Measurements from ENCODE around the gene OR6B1. TPM values are rescaled to one million over a fixed set of nuclear protein-coding genes. Genes with fewer than 3 reads are reported as not detected.
"Not testable (repeated sequence)": the region's sequence is repeated elsewhere in the genome, so short reads cannot be mapped to it uniquely, and the experiment has no call there.

Gene OR6B1
- total RNA-seq, 2 experiments from 2014 or later: not detected

DNA sequence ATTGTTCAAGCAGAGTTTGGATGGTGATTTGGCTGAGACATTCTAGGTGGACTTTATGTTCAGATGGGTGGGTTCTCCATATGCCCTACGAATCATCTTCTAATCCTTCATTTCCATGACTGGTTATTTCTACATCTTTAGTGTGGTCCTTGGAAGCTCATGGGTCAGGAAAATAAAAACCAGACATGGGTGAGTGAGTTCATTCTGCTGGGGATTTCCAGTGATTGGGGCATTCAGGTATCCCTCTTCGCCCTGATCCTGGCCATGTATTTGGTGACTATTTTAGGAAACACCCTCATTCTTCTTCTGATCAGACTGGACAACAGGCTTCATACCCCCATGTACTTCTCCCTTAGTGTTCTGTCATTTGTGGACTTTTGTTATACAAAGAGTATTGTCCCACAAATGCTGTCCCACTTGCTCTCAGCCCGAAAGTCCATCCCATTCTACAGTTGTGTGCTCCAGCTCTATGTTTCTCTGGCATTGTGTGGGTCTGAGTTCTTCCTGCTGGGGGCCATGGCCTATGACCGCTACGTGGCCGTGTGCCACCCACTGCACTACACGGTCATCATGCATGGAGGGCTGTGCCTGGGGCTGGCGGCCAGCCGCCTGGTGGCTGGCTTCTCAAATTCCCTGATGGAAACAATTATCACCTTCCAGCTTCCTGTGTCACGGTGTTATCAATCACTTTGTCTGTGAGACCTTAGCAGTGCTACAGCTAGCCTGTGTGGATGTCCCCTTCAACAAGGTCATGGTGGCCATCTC is 19.2 kb upstream of the OR6B1 start:
- Mint-ChIP-seq H3K4me1 (no peaks in the 10 kb centered on the region), H3K27me3 (no peaks in the 10 kb centered on the region), H3K4me3 (no peak overlapping the region), H3K9me3 (no peaks in the 10 kb centered on the region), H3K36me3 (no peaks in the 10 kb centered on the region), H3K27ac (no peak overlapping the region)
- POLR2A ChIA-PET: no interaction called here
- no peak for DNase-seq
- no peak for ATAC-seq (ENCODE audit: low read depth)

DNA sequence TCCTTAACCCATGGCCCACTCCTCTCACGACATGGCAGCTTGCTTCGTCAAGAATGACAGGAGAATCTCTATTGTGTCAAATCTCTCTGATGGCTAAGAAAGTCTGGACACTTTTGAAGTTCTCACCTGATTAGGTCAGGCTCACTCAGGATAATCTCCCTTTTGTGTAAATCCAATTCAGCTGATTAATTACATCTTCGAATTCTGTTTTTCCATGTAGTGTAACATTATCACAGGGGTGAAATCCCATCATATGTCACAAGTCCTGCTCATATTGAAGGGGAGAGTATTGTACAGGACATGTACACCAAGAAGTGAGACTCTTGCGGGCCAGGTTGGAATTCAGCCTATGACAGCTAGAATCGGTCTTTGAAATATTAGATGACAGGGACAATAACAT is 16.2 kb upstream of the OR6B1 start:
- ATAC-seq (ENCODE audit: low read depth) (no peak), DNase-seq (no peak)
- Mint-ChIP-seq H3K27me3 (no peaks in the 10 kb centered on the region), H3K9me3 (no peaks in the 10 kb centered on the region), H3K4me1 (peaks cover 10% of the 10 kb centered on the region), H3K27ac (no peak overlapping the region), H3K36me3 (peaks cover 4% of the 10 kb centered on the region), H3K4me3 (no peak overlapping the region)
- POLR2A ChIA-PET: no interaction called here

DNA sequence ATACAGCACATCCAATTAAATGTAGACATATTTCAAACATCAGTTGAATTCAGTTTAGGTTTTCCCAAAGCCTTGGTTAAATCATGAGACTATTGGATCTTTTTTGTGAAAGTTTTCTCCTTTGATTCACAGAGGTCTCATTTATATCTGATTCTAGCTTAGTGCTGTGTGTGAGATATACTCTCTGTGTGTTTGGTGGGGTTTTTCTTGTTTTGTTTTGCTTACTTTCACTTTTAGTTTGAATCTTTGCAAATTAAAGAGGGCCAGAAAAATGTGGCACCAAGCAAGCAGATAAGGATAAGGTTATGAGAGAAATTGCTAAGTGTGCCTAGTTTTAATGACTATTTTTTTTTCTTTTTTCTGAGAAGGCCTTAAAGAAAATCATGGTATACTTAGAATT is 12.6 kb upstream of the OR6B1 start:
- Mint-ChIP-seq H3K36me3 (peaks cover 5% of the 10 kb centered on the region), H3K4me1 (peaks cover 10% of the 10 kb centered on the region), H3K27ac (peak overlapping the region; percentile 49), H3K4me3 (peak overlapping the region; percentile 50), H3K9me3 (peaks cover 2% of the 10 kb centered on the region), H3K27me3 (peaks cover 5% of the 10 kb centered on the region)
- POLR2A ChIA-PET: no interaction called here
- ATAC-seq (ENCODE audit: low read depth): peak; percentile 58
- DNase-seq: no peak

DNA sequence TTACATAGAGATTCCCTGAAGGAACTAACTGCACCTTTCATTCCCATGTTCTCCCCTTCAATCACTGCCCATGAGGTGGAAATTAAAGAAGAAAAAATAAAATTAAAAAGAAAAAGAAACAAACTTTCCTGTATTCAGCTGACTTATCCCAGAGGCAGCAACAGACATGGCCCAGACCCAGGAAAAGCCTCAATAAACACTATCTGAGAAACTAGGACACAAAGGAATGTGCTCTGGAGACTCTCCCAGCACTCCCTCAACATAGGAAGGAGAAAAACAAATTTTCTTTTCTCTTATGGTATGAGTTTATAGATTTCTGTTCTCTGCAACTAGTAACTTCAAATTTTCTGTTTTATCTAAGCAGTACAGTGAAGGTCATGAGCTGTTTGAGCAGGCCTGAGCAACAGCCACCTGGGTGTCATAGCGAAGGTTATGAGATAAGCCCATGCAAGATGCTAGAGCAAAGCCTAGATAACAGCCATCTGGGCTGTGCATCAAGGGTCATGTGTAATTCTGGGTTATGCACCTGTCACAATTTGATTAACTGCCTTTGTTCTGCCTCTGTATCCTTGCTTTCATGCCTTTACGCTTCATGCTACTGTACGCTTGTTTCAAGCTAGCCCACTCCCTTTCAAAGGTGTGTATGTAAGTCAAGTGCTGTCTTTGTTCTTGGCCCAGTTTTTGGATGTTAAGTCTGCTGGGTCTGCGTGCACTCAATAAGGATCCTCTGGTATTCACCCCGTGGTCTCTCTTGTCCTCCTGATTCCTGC is 11.0 kb upstream of the OR6B1 start:
- Mint-ChIP-seq H3K36me3 (peaks cover 5% of the 10 kb centered on the region), H3K9me3 (peaks cover 2% of the 10 kb centered on the region), H3K4me1 (peaks cover 10% of the 10 kb centered on the region), H3K27me3 (peaks cover 7% of the 10 kb centered on the region), H3K27ac (no peak overlapping the region), H3K4me3 (no peak overlapping the region)
- ATAC-seq (ENCODE audit: low read depth): no peak
- POLR2A ChIA-PET: no interaction called here
- no peak for DNase-seq

DNA sequence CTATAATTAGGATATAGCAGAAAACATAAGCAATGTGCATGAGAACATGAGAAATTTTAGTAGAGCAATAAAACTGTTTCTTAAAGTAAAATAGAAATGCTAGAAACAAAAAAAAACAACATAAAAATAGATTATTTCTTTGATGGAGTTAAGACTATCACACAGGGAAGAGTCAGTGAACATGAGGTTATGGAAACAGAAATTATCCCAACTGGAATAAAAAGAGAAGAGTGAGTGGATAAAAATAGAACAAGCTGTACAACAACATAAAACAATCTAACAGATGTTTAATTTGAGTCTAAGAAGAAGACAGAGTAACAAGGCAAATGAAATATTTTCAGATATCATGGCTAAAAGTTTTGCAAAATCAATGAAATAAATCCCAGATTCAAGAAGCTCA is 7.5 kb upstream of the OR6B1 start:
- no peak for ATAC-seq (ENCODE audit: low read depth)
- Mint-ChIP-seq H3K27me3 (peaks cover 7% of the 10 kb centered on the region), H3K27ac (no peak overlapping the region), H3K4me3 (no peak overlapping the region), H3K9me3 (peaks cover 2% of the 10 kb centered on the region), H3K4me1 (peaks cover 2% of the 10 kb centered on the region), H3K36me3 (peaks cover 2% of the 10 kb centered on the region)
- POLR2A ChIA-PET: no interaction called here
- DNase-seq: no peak

DNA sequence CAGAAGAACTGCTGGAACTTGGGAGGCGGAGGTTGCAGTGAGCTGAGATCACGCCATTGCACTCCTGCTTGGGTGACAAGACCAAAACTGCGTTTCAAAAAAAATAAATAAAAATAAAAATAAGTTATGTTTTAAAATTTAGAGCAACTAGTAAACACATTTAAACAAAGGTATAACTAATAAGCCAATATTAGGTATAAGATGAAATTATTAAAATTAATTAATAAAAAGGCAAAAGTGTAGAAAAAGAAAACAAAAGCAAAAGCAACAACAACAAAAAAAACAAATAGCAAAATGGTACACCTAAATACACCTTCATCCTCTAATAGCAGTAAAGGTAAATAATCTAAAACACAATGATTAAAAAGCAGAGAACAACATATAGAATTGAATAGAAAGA is 6.2 kb upstream of the OR6B1 start:
- Mint-ChIP-seq H3K27ac (no peak overlapping the region), H3K9me3 (peaks cover 2% of the 10 kb centered on the region), H3K4me3 (no peak overlapping the region), H3K36me3 (peaks cover 2% of the 10 kb centered on the region), H3K27me3 (peaks cover 9% of the 10 kb centered on the region), H3K4me1 (no peaks in the 10 kb centered on the region)
- DNase-seq (no peak), ATAC-seq (ENCODE audit: low read depth) (no peak)
- POLR2A ChIA-PET: no interaction called here

DNA sequence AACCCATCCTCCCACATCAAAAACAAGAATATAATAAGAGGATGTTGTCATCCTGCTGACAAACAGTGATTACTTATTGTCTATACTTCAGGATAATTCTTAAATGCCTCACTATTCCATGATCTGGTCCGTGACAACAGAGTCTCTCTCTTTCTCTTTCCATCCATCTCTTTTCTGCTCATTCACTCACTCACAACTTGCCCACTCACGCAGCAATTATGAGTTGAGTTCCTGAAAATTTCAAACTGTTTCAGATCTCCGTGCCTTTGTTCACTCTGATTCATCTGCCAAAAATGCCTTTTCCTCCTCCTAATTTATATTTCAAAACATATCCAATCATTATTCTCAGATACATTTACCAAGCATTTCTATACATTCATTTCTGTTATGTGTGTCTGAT is 1.4 kb downstream of the OR6B1 start:
- Mint-ChIP-seq H3K9me3 (no peaks in the 10 kb centered on the region), H3K27me3 (peaks cover 8% of the 10 kb centered on the region), H3K4me1 (no peaks in the 10 kb centered on the region), H3K4me3 (no peak overlapping the region), H3K27ac (no peak overlapping the region), H3K36me3 (no peaks in the 10 kb centered on the region)
- ATAC-seq (ENCODE audit: low read depth) (no peak), DNase-seq (no peak)
- POLR2A ChIA-PET: no interaction called here

DNA sequence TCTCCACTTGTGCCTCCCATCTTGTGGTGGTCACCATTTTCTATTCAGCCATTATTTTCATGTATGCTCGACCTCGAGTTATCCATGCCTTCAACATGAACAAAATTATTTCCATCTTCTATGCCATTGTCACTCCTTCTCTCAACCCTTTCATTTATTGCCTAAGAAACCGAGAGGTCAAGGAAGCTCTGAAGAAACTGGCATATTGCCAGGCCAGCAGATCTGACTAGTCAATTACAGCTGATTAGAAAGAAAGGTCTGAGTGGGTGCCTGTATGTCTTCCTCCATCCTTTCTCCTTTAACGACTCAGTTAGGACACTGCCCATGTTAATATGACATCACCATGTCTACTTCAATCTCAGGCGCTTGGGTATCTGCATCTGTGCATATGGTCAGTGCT is 4.6 kb downstream of the OR6B1 start:
- Mint-ChIP-seq H3K27me3 (peaks cover 3% of the 10 kb centered on the region), H3K9me3 (peaks cover 10% of the 10 kb centered on the region), H3K36me3 (no peaks in the 10 kb centered on the region), H3K27ac (no peak overlapping the region), H3K4me3 (no peak overlapping the region), H3K4me1 (no peaks in the 10 kb centered on the region)
- POLR2A ChIA-PET: no interaction called here
- ATAC-seq (ENCODE audit: low read depth) (no peak), DNase-seq (no peak)

DNA sequence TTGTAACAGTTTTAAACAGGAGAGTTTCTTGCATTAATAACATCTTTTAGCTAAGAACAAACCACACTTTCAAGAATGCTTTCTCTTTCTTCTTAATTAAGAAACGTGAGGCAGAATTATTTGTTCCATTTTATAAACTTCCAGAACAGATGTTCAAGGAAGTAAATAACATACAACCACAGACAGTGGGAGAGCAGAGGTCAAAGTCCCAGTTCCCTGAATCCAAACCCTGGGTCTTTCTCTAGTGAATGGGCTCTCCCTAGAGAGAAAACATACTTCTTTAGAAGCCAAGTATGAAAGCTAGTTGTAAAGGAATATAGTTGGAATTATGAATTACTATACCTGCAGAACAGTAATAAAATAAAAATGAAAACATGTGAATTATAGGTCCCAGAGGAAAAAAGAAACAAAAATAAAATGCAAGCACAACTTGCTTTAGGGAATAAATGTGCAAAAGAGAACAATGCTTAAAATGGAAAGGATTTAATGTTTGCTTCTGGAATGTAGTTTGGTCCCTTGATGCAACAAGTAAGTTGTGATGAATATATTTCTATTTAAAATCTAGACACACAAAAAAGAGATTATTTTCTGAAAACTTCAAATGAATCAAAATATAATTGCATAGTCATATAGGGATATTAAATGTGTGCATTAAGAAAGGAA is 6.0 kb downstream of the OR6B1 start:
- Mint-ChIP-seq H3K4me1 (no peaks in the 10 kb centered on the region), H3K4me3 (no peak overlapping the region), H3K36me3 (no peaks in the 10 kb centered on the region), H3K27ac (no peak overlapping the region), H3K9me3 (peaks cover 10% of the 10 kb centered on the region), H3K27me3 (no peaks in the 10 kb centered on the region)
- ATAC-seq (ENCODE audit: low read depth) (no peak), DNase-seq (no peak)
- POLR2A ChIA-PET: no interaction called here

DNA sequence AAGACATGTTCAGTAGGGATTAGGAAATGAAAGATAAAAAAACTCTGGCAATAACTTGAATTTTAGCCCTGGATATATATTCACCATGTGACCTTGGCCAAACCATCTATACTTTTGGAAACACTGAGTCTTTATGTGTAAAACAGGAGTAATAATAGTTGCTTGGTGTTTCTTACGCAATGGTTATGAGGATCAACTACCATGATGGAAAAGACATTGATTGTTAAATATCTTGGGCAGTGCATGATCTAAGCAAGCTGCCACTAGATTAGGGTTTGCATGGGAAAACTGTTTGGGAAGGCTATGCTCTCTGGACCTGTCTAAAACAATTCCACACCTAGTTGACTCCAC is 6.5 kb downstream of the OR6B1 start:
- DNase-seq: no peak
- no peaks in the 10 kb centered on the region for H3K4me1 Mint-ChIP-seq
- peaks cover 10% of the 10 kb centered on the region for H3K9me3 Mint-ChIP-seq
- H3K27me3 Mint-ChIP-seq: no peaks in the 10 kb centered on the region
- no peak overlapping the region for H3K27ac Mint-ChIP-seq
- no peak for ATAC-seq (ENCODE audit: low read depth)
- no peaks in the 10 kb centered on the region for H3K36me3 Mint-ChIP-seq
- no peak overlapping the region for H3K4me3 Mint-ChIP-seq
- POLR2A ChIA-PET: no interaction called here

DNA sequence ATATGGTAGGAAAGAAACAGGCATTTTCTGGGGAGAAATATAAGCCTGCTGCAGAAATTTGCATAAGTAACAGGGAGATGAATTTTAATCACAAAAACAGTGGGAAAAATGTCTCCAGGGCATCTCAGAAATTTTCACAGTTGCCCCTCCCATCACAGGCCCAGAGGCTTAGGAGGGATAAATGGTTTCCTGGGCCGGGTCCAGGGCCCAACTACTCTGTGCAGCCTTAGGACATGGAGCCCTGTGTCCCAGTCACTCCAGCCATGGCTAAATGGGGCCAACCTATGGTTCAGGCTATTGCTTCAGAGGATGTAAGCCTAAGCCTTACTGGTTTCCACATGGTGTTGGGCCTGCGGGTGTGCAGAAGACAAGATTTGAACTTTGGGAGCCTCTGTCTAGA is 9.2 kb downstream of the OR6B1 start:
- Mint-ChIP-seq H3K9me3 (peaks cover 10% of the 10 kb centered on the region), H3K27ac (no peak overlapping the region)

DNA sequence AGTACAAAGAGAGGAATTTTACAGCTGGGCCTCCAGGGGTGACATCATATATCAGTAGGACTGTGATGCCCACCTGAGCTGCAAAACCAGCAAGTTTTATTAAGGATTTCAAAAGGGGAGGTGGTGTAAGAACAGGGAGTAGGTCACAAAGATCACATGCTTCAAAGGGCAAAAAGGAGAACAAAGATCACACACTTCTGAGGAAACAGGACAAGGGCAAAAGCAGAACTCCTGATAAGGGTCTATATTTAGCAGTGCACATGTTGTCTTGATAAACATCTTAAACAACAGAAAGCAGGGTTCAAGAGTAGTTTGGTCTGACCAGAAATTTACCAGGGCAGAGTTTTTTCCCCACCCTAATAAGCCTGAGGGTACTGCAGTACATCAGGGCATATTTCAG is 9.9 kb downstream of the OR6B1 start:
- H3K36me3 Mint-ChIP-seq; H3K4me1 Mint-ChIP-seq; ATAC-seq (ENCODE audit: low read depth); H3K27me3 Mint-ChIP-seq; DNase-seq; H3K4me3 Mint-ChIP-seq; POLR2A ChIA-PET; H3K27ac Mint-ChIP-seq: not testable (repeated sequence)
- H3K9me3 Mint-ChIP-seq: peaks cover 10% of the 10 kb centered on the region

More for the DNA sequence above, 9.2 kb downstream of the OR6B1 start:
- Mint-ChIP-seq H3K36me3 (no peaks in the 10 kb centered on the region), H3K4me3 (no peak overlapping the region), H3K27me3 (no peaks in the 10 kb centered on the region), H3K4me1 (no peaks in the 10 kb centered on the region)
- DNase-seq (no peak), ATAC-seq (ENCODE audit: low read depth) (no peak)
- POLR2A ChIA-PET: no interaction called here

DNA sequence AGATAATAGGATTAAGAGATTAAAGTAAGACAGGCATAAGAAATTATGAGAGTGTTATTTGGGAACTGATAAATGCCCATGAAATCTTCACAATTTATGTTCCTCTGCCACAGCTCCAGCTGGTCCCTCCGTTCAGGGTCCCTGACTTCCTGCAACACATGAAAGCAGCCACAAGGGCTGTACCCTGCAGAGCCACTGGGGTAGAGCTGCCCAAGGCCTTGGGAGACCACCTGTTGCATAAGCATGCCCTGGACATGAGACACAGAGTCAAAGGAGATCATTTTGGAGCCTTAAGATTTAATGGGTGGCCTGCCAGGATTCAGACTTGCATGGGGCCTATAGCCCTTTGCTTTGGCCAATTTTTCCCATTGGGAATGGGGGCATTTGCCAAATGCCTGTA is 10.7 kb downstream of the OR6B1 start:
- H3K4me3 Mint-ChIP-seq; DNase-seq; ATAC-seq (ENCODE audit: low read depth); H3K27me3 Mint-ChIP-seq; H3K27ac Mint-ChIP-seq; H3K36me3 Mint-ChIP-seq; POLR2A ChIA-PET; H3K4me1 Mint-ChIP-seq: not testable (repeated sequence)
- peaks cover 10% of the 10 kb centered on the region for H3K9me3 Mint-ChIP-seq

Data from activated naive CD8-positive, alpha-beta T cell treated with anti-CD3 and anti-CD28 coated beads, Interleukin-2, amount 10 ng/mL, durations not matched to agents 7 days and 5 days (primary cell).